22Rv1 (cell line): ENCODE results near the gene TGFB2.

Experiments used
- CTCF ChIP-seq: fragments of 450-650 bp; IDR thresholded peaks from 2 replicates; pipeline ENCODE4 v1.5.1; 2017; ENCODE audit warnings: mild to moderate bottlenecking
- ZFX ChIP-seq: fragments of 450-650 bp; IDR thresholded peaks from 2 replicates; pipeline ENCODE4 v1.6.1; 2017; ENCODE audit warnings: antibody characterized with exemption, borderline replicate concordance

- TF ChIP-seq CTCF = no peak
- TF ChIP-seq ZFX = no peak
Measured at GRCh38 chr1:218332416-218332815, 12.7 kb upstream of the TGFB2 start.
